Raji (cell line): Measurements from ENCODE around the gene SLC16A11.

Experiments used
- POLR2A ChIP-seq: IDR thresholded peaks from 2 replicates; pipeline ENCODE4 v1.6.1; 2011; ENCODE audit warnings: low read depth, low read length, control low read depth; ENCODE audit not compliant: insufficient read depth

SLC16A11 gene

GRCh38 chr17:7043497-7044198 lies at the start of gene SLC16A11:
TSS of gene SLC16A11 (minus strand) at chr17:7044092. CDS start at chr17:7043513, 579 bp downstream.
- no peak for TF ChIP-seq POLR2A

GRCh38 chr17:7084088-7084487 lies 40.2 kb upstream of the SLC16A11 start:
- TF ChIP-seq POLR2A, result no peak

DNA sequence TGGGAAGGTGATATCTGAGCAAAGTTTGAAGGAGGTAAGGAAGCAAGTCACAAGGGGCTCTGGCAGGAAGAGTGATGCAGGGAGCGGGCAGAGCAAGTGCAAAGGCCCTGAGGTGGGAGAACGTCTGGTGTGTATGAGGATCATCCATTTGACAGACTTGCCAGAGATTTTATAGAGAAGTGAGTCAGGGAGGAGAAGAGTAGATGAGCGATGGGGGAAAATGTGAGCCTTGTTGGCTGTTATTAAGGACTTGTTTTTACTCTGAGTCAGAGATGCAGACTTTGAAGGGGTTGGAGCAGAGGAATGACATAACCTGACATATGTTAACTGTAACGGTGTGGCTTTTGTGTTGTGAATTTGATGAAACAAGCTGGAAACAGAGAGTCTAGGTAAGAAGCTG lies 39.7 kb upstream of the SLC16A11 start:
- TF ChIP-seq POLR2A, result no peak

GRCh38 chr17:7081341-7082062 lies 37.6 kb upstream of the SLC16A11 start:
- TF ChIP-seq POLR2A, result no peak

- no peak for TF ChIP-seq POLR2A
These were observed 36.7 kb upstream of the SLC16A11 start for GRCh38 chr17:7080456-7081041.

DNA sequence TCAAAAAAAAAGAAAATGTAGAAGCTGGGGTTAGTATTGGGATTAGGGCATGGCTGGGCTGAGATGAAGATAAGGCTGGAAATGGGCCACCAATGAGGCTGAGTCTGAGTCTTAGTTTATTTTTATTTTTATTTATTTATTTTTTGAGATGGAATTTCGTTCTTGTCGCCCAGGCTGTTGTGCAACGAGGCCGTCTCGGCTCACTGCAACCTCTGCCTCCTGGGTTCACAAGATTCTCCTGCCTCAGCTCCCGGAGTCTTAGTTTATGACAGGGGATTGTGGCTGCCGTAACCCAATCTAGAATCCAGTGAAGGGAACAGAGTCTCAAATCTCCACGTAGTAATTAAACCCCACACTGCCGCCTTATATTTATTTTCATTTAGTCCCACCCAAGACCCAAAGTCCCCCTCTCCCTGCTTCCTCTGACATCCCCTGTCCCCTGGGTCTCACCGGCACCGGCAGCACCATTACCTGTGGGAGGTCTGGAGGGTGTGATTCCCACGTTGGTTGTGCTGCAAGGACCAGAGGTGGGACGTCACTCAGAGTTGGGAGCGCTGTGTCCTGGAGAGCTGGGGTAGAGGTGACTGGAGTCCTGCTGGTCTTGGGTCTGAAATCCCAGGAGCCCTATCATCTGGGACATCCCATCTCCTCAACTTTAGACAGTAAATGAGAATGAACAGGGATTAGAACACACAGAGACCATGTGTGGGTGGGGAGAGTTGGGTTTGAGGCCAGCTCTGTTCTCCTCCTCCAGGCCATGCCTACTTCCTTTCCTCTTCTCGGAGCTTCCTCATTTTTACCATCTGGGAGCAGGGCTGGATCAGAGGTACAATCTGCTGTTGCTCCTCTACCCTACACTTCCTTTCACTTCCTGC lies 35.9 kb upstream of the SLC16A11 start, which contains the start of gene CLEC10A:
Gene CLEC10A, minus strand, starts transcription at position 671 of the 875 bp plus-strand sequence. CDS start 1,439 bp downstream, outside the sequence.
- TF ChIP-seq POLR2A, result no peak

GRCh38 chr17:7078711-7079110 lies 34.8 kb upstream of the SLC16A11 start:
- TF ChIP-seq POLR2A, result no peak

DNA sequence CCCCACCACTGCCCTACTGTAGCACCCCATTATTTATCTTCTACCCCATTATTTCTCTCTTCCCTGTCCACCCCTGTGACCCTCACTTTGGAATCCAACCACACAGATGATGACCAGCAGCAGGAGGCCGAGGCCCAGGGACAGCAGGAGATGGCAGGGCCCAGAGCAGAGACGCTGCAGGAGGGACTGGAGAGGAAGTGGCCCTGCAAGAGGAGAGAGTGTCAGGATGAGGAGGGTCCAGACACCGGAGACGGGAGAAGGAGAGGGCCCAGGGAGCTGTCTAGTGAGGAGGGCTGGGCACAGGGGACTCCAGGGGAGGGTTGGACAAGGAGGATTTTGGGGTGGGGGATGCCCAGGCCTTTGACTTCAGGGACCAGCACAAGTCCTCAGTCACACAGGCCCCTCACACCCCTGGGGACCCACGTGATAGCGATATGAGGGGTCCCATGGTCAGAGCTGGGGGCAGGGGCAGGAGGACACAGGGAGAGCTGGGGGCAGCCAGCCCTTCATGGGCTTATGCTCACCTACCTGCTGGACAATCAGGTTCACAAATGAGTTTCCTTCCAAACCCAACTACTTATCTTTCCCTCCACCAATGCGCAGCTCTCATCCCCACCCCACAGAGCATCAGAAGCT lies 34.1 kb upstream of the SLC16A11 start:
- TF ChIP-seq POLR2A, result no peak

GRCh38 chr17:7074931-7075330 lies 31.0 kb upstream of the SLC16A11 start:
- TF ChIP-seq POLR2A, result no peak

DNA sequence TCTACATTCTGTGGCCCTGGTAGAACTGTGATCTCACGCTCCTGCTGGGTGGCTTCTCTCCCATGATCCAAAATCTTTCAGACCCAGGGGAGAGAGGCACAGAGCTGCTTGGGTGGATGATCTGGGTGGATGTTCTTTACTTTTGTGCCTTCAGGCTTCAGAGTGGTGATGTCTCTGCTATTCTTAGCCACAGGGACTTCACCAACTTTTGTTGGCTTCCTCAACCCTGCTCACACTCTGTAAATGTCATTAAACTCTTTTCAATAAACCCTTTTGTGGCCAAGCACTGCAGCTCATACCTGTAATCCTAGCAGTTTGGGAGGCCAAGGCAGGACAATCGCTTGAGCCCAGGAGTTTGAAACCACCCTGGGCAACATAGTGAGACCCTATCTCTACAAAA lies 28.5 kb upstream of the SLC16A11 start:
- no peak for TF ChIP-seq POLR2A

- no peak for TF ChIP-seq POLR2A
These were observed 26.8 kb upstream of the SLC16A11 start for GRCh38 chr17:7070712-7071111.

DNA sequence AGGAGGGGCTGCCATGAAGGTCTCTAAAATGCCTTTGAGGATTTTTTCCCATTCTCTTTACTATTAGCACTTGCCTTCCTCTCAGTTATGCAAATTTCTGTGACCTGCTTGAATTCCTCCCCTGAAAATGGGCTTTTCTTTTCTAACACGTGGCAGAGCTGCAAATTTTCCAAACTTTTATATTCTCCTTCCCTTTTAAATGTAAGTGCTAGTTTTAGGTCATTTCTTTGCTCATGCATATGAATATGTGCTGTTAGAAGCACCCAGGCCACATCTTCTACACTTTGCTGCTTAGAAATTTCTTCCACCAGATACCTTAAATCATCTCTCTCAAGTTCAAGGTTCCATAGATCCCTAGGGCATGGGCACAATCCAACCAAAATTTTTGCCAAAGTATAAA lies 24.4 kb upstream of the SLC16A11 start:
- no peak for TF ChIP-seq POLR2A

GRCh38 chr17:7067198-7067597 lies 23.3 kb upstream of the SLC16A11 start:
- no peak for TF ChIP-seq POLR2A

DNA sequence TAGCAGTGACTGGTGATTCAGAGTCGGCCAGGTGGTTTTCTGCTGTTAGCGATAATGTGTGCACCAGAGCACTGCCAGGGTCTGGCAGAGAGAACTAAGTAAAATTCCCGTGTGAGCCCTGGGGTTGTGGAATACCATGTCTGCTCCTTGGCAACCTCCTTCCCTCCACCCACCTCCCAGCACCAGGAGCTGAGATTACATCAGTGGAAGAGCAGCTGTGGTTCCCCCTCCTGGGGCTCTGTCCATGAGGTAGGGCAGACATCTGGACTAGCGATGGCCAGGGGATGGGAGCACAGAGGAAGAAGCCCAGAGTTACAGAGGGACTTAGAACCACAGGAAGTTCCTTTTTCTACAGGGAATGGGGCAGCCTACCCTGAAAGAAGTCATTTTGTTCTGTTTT lies 20.4 kb upstream of the SLC16A11 start:
- TF ChIP-seq POLR2A, result no peak
